Measurements from ENCODE around the gene ZNF710.

ZNF710 gene

GRCh38 chr15:90016721-90017120 lies 15.6 kb downstream of the ZNF710 start:
- no peak for DNase-seq (ENCODE audit: low read depth in 2 of 3, low spot score in 1 of 3)

GRCh38 chr15:90018216-90018831 lies 17.2 kb downstream of the ZNF710 start:
- DNase-seq (ENCODE audit: low read depth in 2 of 3, low spot score in 1 of 3): no peak

GRCh38 chr15:90019611-90020010 lies 18.5 kb downstream of the ZNF710 start:
- DNase-seq (ENCODE audit: low read depth in 2 of 3, low spot score in 1 of 3): no peak

GRCh38 chr15:90020021-90020735 lies 19.1 kb downstream of the ZNF710 start:
- no peak for DNase-seq (ENCODE audit: low read depth in 2 of 3, low spot score in 1 of 3)

GRCh38 chr15:90020936-90021507 lies 19.9 kb downstream of the ZNF710 start:
- no peak for DNase-seq (ENCODE audit: low read depth in 2 of 3, low spot score in 1 of 3)

- no peak for DNase-seq (ENCODE audit: low read depth in 2 of 3, low spot score in 1 of 3)
These were observed 21.2 kb downstream of the ZNF710 start for GRCh38 chr15:90022345-90022744.

- no peak for DNase-seq (ENCODE audit: low read depth in 2 of 3, low spot score in 1 of 3)
These were observed 22.0 kb downstream of the ZNF710 start for GRCh38 chr15:90022905-90023700.

- DNase-seq (ENCODE audit: low read depth in 2 of 3, low spot score in 1 of 3): no peak
These were observed 23.3 kb downstream of the ZNF710 start for GRCh38 chr15:90024406-90024805.

GRCh38 chr15:90025489-90026033 lies 24.4 kb downstream of the ZNF710 start:
- no peak for DNase-seq (ENCODE audit: low read depth in 2 of 3, low spot score in 1 of 3)

- DNase-seq (ENCODE audit: low read depth in 2 of 3, low spot score in 1 of 3): no peak
These were observed 27.3 kb downstream of the ZNF710 start for GRCh38 chr15:90028376-90028944.

- DNase-seq (ENCODE audit: low read depth in 2 of 3, low spot score in 1 of 3): no peak
These were observed 27.9 kb downstream of the ZNF710 start for GRCh38 chr15:90029024-90029423.

GRCh38 chr15:90030376-90030775 lies 29.3 kb downstream of the ZNF710 start:
- no peak for DNase-seq (ENCODE audit: low read depth in 2 of 3, low spot score in 1 of 3)

- peak in 1 of 3 donors; percentile 27 for DNase-seq (ENCODE audit: low read depth in 2 of 3, low spot score in 1 of 3)
These were observed 30.2 kb downstream of the ZNF710 start for GRCh38 chr15:90031231-90031791.

- no peak for DNase-seq (ENCODE audit: low read depth in 2 of 3, low spot score in 1 of 3)
These were observed 31.9 kb downstream of the ZNF710 start for GRCh38 chr15:90033006-90033405.

- DNase-seq (ENCODE audit: low read depth in 2 of 3, low spot score in 1 of 3): no peak
These were observed 32.3 kb downstream of the ZNF710 start for GRCh38 chr15:90033448-90033847.

GRCh38 chr15:90035095-90035839 lies 34.1 kb downstream of the ZNF710 start:
- no peak for DNase-seq (ENCODE audit: low read depth in 2 of 3, low spot score in 1 of 3)

GRCh38 chr15:90035840-90036230 lies 34.7 kb downstream of the ZNF710 start:
- DNase-seq (ENCODE audit: low read depth in 2 of 3, low spot score in 1 of 3): no peak

- no peak for DNase-seq (ENCODE audit: low read depth in 2 of 3, low spot score in 1 of 3)
These were observed 35.2 kb downstream of the ZNF710 start for GRCh38 chr15:90036343-90036742.

GRCh38 chr15:90036806-90037510 lies 35.8 kb downstream of the ZNF710 start:
- DNase-seq (ENCODE audit: low read depth in 2 of 3, low spot score in 1 of 3): no peak

- DNase-seq (ENCODE audit: low read depth in 2 of 3, low spot score in 1 of 3): no peak
These were observed 36.4 kb downstream of the ZNF710 start for GRCh38 chr15:90037511-90037860.

Measured in stimulated activated CD4-positive, alpha-beta T cell treated with anti-CD3 and anti-CD28 coated beads, Interleukin-12 subunit alpha, Interleukin-12 subunit beta, amount 100 ng/mL, for 48 hours (primary cell).